GM19023 (cell line): ENCODE data around the gene CCNB2.
"Not testable (repeated sequence)": the region's sequence is repeated elsewhere in the genome, so short reads cannot be mapped to it uniquely, and the experiment has no call there.

Experiments
- ATAC-seq: cut with Tn5 transposase; IDR thresholded peaks from one replicate; pipeline ENCODE4 v1.9.1; 2021; ENCODE audit warnings: mild to moderate bottlenecking, moderate library complexity; ENCODE audit not compliant: unreplicated experiment

CCNB2 gene

DNA sequence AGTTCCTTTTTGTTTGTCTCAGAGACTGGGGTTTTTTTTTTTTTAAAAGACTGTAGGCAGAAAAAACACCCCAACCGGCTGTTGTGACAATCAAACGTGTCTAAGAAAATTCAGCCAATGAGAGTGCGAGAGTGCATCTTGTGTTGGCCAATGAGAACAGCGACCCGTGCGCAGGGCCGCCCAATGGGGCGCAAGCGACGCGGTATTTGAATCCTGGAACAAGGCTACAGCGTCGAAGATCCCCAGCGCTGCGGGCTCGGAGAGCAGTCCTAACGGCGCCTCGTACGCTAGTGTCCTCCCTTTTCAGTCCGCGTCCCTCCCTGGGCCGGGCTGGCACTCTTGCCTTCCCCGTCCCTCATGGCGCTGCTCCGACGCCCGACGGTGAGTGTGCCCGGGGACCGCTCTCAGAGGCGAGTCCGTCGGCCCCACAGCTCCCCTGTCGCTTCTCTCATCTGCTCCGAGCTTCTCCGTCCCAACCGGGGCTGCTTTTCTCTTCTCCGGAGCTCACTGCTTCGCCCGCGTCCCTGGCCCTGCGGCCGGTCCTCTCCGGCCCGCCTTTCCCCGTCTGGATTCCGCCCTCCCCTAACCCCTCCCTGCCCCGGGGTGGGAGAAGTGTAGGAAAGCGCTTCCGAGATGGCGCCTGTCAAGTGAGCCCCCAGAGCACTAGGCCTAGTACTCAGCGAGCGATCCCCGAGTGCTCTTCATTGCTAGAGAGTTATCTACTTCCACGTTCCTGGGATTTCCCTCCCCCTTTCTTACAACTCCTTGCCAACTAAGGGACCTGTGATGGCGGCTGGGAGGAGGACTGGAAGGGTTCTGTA is at the start of gene CCNB2:
TSS of gene CCNB2 (plus strand) at position 235 of the 821 bp plus-strand sequence. CDS start at position 358, 123 bp downstream.
- peak; percentile 99 for ATAC-seq

DNA sequence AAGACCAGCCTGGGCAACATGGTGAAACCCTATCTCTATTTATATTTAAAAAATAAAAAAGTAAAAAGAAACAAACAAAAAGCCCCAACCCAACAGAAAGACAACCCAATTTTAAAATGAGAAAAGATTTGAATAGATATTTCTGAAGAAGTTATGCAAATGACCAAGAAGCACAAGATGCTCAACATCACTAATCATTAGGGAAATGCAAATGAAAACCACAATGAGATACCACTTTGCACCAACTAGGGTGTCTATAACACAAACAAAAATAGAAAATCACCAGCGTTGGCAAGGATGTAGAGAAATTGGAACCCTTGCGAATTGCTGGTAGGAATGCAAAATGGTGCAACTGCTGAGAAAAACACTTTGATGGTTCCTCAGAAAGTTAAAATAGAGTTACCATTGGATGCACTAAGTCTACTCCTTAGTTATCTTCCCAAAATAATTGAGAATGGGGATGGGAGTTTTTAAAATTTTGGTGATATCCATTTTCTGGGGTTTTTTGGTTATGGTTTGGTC is 45.8 kb upstream of the CCNB2 start:
- ATAC-seq: no peak

GRCh38 chr15:59060348-59060747 is 44.6 kb upstream of the CCNB2 start:
- ATAC-seq: no peak

GRCh38 chr15:59063042-59063441 is 41.9 kb upstream of the CCNB2 start:
- ATAC-seq: no peak

- no peak for ATAC-seq
Observed at GRCh38 chr15:59069430-59069829, 35.5 kb upstream of the CCNB2 start.

GRCh38 chr15:59074607-59075006 is 30.3 kb upstream of the CCNB2 start:
- ATAC-seq: no peak

- ATAC-seq: no peak
Observed at GRCh38 chr15:59087731-59088130, 17.2 kb upstream of the CCNB2 start.

DNA sequence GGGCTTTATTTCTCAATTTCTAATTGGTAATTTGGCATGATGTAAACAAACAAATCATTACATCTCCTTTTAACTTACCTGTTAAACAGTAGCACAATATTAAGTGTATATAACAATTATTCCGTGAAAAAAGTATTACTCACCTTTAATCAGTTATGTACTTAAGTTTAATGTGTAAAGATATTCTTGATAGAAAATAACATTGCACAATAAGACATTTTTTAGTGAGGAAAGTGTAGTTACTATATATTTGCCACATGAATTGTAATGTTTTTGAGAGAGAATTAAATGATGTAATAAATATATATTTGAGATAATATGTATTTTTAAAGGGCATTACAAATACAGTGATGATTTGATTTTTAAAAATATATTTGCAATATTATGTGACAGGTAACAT is 10.9 kb upstream of the CCNB2 start:
- ATAC-seq: no peak

DNA sequence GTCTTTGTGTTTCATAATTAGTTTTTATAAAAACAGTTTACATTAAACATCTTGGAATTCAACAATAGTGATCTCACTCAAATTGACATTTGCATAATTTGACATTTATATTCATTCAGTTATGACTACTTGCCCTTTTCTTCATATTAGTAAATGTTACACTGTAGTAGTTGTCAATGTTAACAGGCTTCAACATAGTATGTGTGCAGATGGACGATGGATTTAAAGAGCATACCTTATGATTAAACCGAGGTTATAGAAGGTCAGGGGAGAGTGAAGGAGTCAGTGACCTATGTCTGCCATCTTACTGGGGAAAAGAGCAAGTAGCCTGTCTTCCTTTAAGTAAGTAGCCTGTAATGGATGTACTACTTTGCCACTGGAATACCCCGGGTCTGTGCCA is 8.5 kb upstream of the CCNB2 start:
- no peak for ATAC-seq

DNA sequence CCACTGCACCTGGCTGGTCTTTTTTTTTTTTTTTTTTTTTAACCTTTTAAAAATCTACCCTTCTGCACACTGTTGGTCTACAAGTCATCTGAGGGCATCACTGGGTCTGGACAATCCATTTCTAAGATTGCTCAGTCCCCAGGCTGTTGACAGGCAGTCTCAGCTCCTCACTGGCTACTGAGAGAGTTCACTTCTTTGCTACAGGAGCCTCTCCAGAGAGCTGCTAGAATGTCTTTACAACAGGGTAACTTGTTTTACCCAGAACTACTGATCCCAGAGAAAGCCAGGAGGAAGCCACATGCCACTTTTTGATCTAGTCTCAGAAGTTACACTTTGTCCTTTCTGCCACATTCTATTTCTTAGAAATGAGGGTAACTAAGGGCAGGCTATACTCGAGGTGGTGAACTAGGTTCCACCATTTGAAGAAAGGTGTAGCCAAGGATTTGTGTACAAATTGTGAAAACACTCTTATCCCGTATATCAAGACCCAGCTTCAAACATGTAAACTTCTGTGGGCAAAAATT is 5.7 kb upstream of the CCNB2 start:
- no peak for ATAC-seq

- ATAC-seq: peak; percentile 29
Observed at GRCh38 chr15:59104602-59104911, 389 bp upstream of the CCNB2 start.

- no peak for ATAC-seq
Observed at GRCh38 chr15:59105854-59106253, 908 bp downstream of the CCNB2 start.

DNA sequence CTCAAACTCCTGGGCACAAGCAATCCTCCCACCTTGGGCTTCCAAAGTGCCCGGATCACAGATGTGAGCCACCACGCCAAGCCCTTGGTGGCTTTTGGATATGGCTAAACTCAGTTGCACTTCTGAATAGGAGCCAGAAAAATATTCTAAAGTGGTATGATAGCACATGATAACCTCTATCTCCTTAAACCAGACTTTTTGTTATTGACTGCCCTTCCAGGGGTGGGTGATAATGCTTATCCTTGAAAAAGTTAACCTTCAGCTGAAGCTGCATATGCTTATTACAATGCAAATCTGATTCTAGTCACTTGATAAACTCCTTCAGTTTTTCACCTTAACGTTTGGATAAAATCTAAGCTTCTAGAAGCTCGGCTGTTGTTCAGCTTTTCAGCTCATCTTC is 6.3 kb downstream of the CCNB2 start:
- no peak for ATAC-seq

- no peak for ATAC-seq
Observed at GRCh38 chr15:59115047-59115446, 10.1 kb downstream of the CCNB2 start.

GRCh38 chr15:59116141-59116540 is 11.2 kb downstream of the CCNB2 start:
- ATAC-seq: no peak

- ATAC-seq: no peak
Observed at GRCh38 chr15:59116771-59117170, 11.8 kb downstream of the CCNB2 start.

- no peak for ATAC-seq
Observed at GRCh38 chr15:59119625-59120024, 14.7 kb downstream of the CCNB2 start.

GRCh38 chr15:59120937-59121336 is 16.0 kb downstream of the CCNB2 start:
- no peak for ATAC-seq

GRCh38 chr15:59124261-59124660 is 19.3 kb downstream of the CCNB2 start:
- ATAC-seq: no peak

DNA sequence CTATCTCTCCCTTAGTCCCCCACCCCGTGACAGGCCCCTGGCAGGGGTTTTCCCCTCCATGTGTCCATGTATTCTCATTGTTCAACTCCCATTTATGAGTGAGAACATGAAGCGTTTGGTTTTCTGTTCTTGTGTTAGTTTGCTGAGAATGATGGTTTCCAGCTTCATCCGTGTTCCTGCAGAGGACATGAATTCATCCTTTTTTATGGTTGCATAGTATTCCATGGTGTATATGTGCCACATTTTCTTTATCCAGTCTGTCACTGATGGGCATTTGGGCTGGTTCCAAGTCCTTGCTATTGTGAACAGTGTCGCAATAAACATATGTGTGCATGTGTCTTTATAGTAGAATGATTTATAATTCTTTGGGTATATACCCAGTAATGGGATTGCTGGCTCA is 20.7 kb downstream of the CCNB2 start:
- ATAC-seq: not testable (repeated sequence)

GRCh38 chr15:59127255-59127654 is 22.3 kb downstream of the CCNB2 start:
- not testable (repeated sequence) for ATAC-seq

GRCh38 chr15:59131456-59131855 is 26.5 kb downstream of the CCNB2 start:
- no peak for ATAC-seq
